ENCODE measurements around the gene TNS1. TPM values are rescaled to one million over a fixed set of nuclear protein-coding genes. Genes with fewer than 3 reads are reported as not detected.

Gene TNS1
- total and polyA plus RNA-seq, 9 of the 15 experiments (the other 6 are each of a cell fraction or from before 2014, with no cell fraction given): 0.13 to 2.7 (median 0.77) TPM

DNA sequence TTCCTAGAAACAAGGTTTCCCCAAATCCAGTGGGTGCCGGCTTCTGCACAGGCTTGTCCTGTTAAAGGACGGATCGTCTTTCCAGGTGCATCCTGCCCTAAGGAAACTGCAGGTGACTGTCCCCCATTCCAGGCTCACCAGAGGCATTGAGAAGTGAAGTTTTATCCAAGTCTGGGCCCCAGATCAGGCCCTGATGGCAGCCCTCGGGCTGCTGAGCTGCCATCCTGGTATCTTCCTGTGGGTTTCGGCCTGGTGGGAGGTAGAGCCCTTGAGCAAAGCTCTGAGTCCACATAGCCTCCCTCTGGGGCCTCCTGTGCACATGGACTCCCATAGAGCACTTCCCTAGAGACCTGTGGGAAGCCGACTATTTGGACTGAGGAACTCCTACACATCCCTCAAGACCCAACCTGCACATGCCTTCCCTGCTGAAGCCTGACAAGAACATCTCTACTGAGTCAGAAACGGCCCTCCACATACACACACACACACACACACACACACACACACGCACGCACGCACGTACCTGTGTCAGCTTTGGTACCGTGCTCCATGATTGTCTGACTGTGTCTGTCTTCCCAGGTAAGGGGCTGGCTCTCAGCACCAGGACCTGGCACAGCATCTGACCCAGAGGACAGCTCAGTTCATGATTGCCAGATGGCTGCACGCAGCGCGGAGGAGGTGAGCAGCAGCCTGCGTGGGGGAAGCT, 16.4 kb downstream of the TNS1 start:
- no peak for FAIRE-seq
- no peaks in the 10 kb centered on the region for H3K4me1 ChIP-seq (replicated peaks in 1 of 2; ENCODE audit: control insufficient read depth in 2 of 2, insufficient read depth in 2 of 2, low read length in 2 of 2)
- no peak overlapping the region for H3K27ac ChIP-seq (ENCODE audit: extremely low read depth, low read depth, low read length)
- no peaks in the 10 kb centered on the region for H3K9me3 ChIP-seq (replicated peaks; ENCODE audit: control insufficient read depth, insufficient read depth, low read depth, low read length)
- peaks cover 0 to 24% of the 10 kb centered on the region in 2 experiments; a peak in 2 of 5 replicates for H3K27me3 ChIP-seq (ENCODE audit: control insufficient read depth in 2 of 2, insufficient read depth in 2 of 2, low read length in 2 of 2)
- TF ChIP-seq SMAD1 (IDR thresholded peaks at IDR 0.05; ENCODE audit: low read depth, low read length, partially characterized antibody): no peak
- TF ChIP-seq POLR2AphosphoS2 (IDR thresholded peaks at IDR 0.05; ENCODE audit: low read length): no peak
- no peak for TF ChIP-seq NFATC3 (IDR thresholded peaks at IDR 0.05)
- TF ChIP-seq ZNF75A (CRISPR knock-in tag; IDR thresholded peaks at IDR 0.05): no peak
- TF ChIP-seq NFE2L1 (tag; IDR thresholded peaks at IDR 0.05; ENCODE audit: borderline replicate concordance, low read depth): no peak
- TF ChIP-seq, protein P1, sequence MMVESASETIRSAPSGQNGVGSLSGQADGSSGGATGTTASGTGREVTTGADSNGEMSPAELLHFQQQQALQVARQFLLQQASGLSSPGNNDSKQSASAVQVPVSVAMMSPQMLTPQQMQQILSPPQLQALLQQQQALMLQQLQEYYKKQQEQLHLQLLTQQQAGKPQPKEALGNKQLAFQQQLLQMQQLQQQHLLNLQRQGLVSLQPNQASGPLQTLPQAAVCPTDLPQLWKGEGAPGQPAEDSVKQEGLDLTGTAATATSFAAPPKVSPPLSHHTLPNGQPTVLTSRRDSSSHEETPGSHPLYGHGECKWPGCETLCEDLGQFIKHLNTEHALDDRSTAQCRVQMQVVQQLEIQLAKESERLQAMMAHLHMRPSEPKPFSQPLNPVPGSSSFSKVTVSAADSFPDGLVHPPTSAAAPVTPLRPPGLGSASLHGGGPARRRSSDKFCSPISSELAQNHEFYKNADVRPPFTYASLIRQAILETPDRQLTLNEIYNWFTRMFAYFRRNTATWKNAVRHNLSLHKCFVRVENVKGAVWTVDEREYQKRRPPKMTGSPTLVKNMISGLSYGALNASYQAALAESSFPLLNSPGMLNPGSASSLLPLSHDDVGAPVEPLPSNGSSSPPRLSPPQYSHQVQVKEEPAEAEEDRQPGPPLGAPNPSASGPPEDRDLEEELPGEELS (CRISPR knock-in tag; IDR thresholded peaks at IDR 0.05; ENCODE audit: borderline replicate concordance): no peak
- no peak for TF ChIP-seq NFXL1 (CRISPR knock-in tag; IDR thresholded peaks at IDR 0.05)
- no peak overlapping the region for H2AFZ ChIP-seq (ENCODE audit: low read depth, low read length)
- H4K20me1 ChIP-seq (replicated peaks; ENCODE audit: control insufficient read depth, insufficient read depth, low read length): 0 out of 2 replicates have a peak, but pooled peaks cover 4% of the 10 kb centered on the region
- no peaks in the 10 kb centered on the region for H3K79me2 ChIP-seq (ENCODE audit: control insufficient read depth, insufficient read depth, low read length)
- no peak for DNase-seq (ENCODE audit: extremely low read depth in 1 of 4, low spot score in 3 of 4)
- no peak overlapping the region for H3K4me2 ChIP-seq (ENCODE audit: insufficient read depth, low read length)
- no peaks in the 10 kb centered on the region for H3K9me1 ChIP-seq (ENCODE audit: control insufficient read depth, insufficient read depth, low read length)
- H3K9ac ChIP-seq (ENCODE audit: insufficient read depth in 1 of 2, low read depth in 2 of 2, low read length in 2 of 2): no peak overlapping the region
- ChIA-PET CTCF (ENCODE audit: low intra/inter-chr PET ratio) (no interaction called here), POLR2A (interaction anchor here (0.6 kb wide), 1 partner anchor 251 kb away, joined by 3 read pairs; no protein-coding TSS in a partner anchor)
- H3K36me3 ChIP-seq (ENCODE audit: control insufficient read depth, insufficient read depth, low read length): no peaks in the 10 kb centered on the region
- ATAC-seq: no peak
- H3K4me3 ChIP-seq: no peak overlapping the region
- no TSS peak for BruUV-seq (replicated peaks)
- intact Hi-C loops (cut with micrococcal nuclease) (loop anchor here (5.0 to 10.0 kb wide), 2 partner anchors 72 to 99 kb away; no protein-coding TSS in a partner anchor), in situ Hi-C loops (cut with MboI) (loop anchor here (5.0 kb wide), 1 partner anchor 199 kb away; no protein-coding TSS in a partner anchor)
- WGBS (ENCODE audit: insufficient coverage, low coverage, missing lambda C conversion rate): 1% methylated on average over 14 of the region's 16 CpGs

All from K562 (cell line).